GM11168 (cell line): ENCODE measurements around the gene CTNNAL1.
"Not testable (repeated sequence)": the region's sequence is repeated elsewhere in the genome, so short reads cannot be mapped to it uniquely, and the experiment has no call there.

ENCODE experiments used
- in situ Hi-C: fragments of 300-500 bp; cut with MboI; formaldehyde crosslinking; loops from one replicate; pipeline ENCODE4 v1.12.0; 2022; ENCODE audit warnings: low sequenced_read_pairs; ENCODE audit not compliant: unreplicated experiment

The CTNNAL1 gene

DNA sequence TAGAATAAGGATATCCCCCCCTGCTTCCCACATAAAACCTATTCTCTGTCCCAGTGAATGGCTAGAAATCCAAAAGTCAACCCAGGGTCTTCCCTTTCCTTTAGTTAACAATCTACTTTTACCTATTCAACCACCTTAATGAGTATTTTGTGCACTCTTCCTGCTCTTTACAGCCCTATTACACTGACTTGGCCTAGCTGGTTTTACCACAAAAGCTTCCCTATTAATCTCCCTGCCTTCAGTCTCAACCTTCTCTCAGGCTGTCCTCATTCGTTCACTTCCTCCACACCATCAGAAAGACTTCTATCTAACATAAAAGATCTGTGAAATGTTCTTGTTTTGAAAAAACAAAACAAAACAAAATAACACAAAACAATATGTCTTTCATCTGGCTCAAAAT is 16.2 kb downstream of the CTNNAL1 start:
- in situ Hi-C loops, result no loop called here

DNA sequence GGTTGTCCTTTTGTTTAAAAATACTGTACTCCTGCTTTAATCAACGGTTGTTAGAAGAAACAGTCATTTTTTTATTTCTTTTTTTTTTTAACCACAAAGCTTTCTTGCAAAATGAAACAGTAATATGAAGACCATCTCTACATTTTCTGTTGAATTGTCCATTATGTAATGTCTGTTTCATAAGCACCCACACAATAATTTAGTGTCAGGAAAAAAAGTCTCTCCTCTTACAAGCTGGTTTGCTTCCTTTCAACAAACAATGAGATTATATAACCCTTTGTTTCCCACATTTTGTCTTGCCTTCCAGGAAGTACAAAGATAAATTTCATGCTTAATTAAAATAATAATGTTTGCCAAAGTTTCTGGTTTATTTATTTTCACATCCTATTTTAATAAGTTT is 16.7 kb downstream of the CTNNAL1 start:
- in situ Hi-C loops, result no loop called here

DNA sequence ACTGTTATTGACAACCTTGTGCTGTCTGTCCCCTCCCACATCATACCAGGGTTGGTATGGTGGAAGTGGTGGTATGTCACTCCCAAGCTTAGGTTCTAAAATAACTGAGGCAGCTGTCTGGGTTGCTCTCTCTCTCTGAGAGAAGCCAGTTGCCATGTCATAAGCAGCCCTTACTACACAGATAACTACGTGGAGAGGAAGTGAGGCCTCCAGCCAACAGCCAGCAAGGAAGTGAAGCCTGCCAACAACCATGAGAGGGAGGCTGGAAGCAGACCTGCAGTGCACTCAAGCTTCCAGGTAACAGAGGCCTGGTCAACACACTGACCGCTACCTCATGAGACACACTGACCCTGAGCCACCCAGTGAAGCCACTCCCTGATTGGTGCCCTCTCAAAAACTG is 18.6 kb downstream of the CTNNAL1 start:
- in situ Hi-C loops, result no loop called here

DNA sequence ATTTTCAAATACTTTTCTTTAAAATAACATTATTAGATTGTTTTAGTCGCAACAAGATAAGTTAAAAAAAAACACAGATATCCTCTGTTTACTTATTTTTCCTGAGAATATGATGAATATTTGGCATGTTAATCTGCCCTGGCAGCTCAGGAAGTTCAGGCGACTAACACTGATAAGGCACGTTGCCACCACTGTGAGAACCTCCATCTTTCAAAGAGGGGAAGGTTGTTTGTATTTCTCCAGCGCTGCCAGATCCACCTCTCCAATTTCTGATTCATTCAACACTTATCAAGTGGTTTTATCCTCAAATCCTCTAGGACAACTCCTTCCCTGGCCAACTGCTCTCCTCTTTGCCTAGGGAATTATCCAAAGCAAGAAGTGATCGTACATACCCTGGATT is 21.8 kb downstream of the CTNNAL1 start:
- in situ Hi-C loops, result no loop called here

DNA sequence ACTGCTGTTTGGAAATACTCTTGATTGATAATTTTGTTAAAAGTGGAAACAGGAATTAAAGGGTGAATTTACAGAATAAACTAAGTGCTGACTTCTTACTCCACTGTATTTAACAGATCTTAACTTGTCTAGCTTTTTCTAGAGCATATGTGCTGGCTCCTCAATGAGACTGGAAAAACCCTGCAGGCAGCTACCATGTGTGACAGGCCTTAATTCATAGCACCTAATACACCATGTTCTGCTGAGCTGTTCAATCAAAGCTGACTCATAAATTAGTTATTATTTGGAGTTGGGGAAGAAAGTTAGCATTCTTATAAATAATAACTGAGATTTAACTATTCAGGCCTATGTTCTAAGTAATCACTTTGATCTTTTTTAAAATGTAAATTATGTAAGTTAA is 29.4 kb downstream of the CTNNAL1 start:
- in situ Hi-C loops, result no loop called here

DNA sequence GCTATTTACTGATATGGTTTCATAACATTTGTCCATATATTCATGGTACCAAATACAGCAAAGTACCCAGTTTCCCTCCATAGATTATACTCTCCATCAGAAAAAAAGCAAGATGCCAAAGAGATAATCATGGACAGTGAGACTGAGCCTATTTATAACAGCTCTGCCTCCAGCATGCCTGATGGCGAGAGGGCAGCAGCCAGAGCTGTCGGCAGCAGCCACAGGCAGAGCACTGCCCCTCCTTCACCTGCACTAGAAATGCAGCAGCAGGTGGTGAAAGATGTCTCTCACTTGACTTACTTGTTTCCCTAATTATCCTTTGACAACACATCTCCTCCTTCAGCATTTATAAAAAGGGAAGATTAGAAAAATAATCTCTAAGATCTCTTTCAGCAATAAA is 32.4 kb downstream of the CTNNAL1 start:
- in situ Hi-C loops, result no loop called here

DNA sequence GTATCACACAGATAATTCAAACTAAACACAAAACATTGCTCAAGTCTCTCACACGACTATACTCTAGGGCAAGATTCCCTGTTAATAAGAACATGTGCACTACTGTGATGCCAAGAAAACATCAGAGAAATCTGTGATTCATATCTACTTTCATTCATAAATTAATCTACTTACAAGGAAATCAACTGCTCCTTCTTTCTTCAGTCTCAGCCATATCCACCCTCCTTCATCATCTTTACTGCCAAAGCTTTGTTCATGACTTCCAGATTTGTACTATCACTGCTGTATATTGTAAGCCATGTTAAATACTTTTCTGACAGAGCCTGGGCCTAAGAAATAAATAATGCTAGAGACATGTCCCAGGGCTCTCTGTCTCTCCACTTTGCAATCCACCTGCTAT is 35.1 kb downstream of the CTNNAL1 start:
- in situ Hi-C loops, result no loop called here

DNA sequence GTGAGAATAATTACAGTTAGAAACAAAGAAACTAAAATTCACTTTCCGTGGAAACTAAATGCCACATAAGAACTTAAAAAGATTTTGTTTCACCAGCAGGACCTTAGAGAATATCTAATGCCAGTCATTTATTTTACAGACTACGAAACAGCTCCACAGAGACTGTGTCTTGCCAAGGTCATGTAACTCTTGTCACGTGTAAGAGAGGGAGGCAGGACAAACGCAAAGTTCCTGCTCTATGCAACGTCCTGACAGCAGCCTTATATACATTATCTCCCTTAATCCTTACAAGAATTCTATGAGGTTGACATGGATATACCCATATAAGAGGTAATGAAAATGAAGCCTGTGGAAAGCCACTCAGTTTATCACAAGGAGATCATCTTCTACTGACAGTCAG is 39.4 kb downstream of the CTNNAL1 start:
- in situ Hi-C loops, result no loop called here

DNA sequence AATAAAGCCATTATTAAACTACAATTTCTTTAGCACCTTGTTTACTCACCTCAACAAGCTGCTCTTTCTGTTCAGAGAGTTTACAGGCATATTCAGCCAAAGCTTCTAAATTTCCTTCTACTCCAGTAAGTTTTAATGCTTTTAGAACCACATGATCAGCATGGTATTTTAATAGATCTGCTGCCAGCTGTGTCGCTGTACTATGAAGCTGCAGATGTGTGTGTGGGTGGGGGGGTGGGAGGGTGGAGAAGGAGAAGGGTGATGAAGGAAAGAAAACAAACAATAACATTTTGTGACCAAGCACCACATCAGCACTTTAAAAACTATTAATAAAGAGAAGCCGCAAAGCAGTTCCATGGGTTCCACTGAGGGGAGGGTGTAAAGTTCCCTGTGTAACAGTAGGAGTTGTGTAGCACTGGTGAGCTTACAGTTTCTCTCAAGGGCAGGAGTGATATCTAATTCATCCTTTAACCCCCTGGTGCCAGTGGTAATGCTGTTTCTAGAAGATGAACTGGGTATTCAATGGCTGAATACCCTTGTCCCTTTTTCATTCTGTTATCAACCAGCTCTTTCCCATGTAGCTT is 40.6 kb downstream of the CTNNAL1 start:
- in situ Hi-C loops, result no loop called here

DNA sequence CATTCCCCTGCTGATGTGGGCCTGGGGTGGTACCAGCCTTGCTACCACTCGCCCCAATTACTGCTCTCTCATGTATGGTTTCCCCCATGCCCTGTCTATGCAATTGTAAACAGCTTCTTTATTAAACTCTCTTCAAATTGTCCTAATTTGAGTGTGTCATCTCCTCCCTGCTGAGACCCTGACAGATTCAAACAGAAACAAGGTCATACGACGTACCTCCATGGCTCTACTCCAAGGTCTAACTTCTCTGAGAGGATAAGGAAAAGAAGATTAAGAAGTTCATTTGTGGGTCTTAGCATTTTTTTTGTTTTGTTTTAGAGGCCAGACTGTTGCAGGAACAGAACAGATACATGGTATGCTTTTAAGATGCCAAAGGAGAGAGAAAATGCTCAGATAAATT is 41.1 kb downstream of the CTNNAL1 start:
- in situ Hi-C loops, result no loop called here

DNA sequence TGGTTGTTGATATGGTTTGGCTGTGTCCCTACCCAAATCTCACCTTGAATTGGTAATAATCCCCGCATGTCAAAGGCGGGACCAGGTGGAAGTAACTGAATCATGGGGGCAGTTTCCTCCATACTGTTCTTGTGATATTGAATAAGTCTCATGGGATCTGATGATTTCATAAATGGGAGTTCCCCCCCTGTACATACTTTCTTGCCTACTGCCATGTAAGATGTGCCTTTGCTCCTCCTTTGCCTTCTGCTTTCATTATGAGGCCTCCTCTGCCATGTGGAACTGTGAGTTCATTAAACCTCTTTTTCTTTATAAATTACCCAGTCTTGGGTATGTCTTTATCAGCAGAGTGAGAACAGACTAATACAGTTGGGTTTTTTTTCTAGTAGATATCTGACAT is 41.9 kb downstream of the CTNNAL1 start:
- in situ Hi-C loops, result not testable (repeated sequence)

DNA sequence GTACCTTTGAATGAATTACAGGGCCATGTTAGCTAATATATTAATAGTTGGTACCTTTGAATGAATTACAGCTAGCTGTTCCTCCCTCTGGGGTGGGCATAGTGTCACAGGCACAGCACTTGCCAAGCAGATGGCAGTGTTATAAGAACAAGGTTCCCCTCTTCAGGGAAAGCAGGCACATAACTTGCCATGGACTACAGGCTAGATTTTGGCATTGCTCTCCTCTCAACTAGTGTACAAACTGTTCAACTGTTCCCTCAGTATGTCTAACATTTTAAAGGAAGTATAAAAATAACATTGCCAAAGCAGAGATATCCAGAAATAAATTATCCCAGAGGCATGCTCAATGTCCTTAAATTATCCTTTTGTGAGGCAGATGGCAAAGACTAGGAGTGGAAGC is 45.4 kb downstream of the CTNNAL1 start:
- in situ Hi-C loops, result no loop called here

DNA sequence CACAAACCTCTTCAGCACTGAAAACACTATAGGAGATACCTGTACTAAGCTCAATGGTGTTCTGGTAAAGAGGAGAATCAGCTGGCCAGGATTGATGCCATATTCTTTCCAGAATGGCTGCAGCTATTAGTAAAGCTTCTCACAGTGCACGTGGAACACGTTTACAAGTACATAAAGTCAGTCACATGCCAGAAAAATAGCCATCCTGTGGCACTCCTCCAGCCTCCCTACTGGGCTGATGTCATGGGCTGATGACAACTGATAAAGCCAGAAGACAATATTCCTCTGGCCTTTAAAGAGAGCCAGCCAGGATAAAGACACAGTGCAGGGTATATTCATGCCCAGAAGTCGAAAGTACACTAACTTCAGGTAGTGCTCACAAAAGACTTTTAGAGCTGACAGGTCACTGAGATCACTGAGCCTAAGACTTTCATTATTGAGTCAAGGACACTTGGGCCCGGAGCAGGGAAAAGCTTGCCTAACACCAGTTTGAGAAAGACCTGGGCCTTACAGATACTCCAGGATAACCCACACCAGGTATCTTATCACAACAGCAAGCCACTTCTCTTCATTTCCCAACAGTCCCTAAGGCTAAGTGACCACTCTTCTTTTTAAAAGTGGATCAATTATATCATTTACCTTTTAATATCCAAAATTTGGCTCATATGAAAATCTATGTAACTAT is 49.7 kb downstream of the CTNNAL1 start:
- in situ Hi-C loops, result no loop called here

DNA sequence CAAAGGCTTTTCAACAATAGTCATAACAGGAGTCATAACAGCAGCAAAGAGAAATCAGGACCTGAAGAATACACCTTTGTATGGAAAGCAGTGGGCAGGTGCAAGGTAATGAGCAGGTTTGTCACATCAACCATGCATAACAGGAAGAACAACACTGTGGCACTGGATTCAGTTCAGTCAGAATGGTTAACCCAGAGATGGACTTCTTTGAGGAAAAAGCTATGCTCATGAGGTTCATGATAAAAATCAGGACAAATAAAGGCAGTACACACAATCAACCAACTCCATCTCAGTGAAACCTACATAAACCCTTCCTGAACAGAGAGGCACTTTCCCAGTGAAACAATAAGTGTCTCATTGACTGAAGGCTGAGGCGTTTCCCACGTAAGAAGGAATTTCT is 52.1 kb downstream of the CTNNAL1 start:
- in situ Hi-C loops, result no loop called here

DNA sequence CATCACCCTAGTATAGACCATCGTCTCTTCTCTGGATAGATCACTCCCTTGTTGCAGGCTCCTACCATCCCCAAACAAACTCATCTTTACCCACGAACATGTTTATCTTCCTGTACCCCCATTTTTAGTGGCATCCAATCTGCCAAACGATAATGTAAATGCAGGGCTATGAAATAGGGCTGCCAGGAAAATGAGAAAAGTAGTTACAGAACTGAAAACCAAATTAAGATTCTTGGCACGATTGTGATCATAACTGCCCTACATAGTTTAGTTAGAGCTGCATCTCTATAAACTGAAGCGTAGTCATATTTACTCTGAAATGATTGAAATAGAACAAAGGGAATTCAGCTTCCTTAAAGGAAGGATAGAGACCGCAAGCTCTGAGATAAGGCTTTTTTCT is 53.0 kb downstream of the CTNNAL1 start:
- in situ Hi-C loops, result no loop called here

DNA sequence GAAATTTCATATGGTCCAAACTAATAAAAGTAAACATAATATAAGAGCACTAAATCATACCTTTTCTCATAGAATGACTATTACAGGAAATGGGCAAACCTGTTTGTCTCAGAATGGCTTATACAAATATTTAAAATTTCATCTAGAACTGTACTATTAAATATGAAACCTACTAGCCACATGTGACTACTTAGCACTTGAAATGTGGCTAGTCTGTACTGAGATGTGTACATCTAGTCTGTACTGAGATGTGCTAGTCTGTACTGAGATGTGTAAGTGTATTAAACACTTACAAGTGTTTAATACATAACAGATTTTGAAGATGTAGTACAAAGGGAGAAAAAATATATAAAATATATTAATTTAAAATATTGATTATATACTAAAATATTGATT is 56.7 kb downstream of the CTNNAL1 start:
- in situ Hi-C loops, result loop anchor here (10.0 kb wide), 1 partner anchor 582 kb away; no protein-coding TSS in a partner anchor

DNA sequence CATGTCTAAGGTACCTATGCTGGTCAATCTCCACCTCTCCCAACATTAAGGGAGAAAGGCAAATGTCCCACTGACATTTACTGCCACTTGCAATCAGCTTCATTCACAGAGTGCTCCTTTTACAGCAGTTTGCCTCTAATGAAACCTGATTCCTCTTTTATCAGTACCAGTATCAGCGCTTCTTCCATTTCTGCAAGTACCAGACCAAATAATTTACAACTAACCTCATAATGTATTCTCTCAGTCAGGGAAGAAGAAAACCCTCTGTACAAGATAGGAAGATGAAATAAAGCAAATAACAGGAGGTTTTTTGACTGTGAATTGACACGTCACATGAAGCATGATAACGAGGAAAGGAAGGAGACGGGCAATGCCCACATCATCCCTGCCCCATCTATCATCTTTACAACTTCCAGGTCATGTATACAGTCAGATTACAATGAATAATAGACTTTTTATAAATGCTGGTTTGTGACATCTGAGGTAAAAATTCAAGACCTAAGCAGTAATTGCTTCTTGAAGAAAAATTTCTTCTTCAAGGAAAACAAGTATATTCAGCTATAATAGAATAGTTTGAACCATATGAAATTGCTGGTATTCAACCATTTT is 57.2 kb downstream of the CTNNAL1 start:
- in situ Hi-C loops, result loop anchor here (10.0 kb wide), 1 partner anchor 581 kb away; no protein-coding TSS in a partner anchor

DNA sequence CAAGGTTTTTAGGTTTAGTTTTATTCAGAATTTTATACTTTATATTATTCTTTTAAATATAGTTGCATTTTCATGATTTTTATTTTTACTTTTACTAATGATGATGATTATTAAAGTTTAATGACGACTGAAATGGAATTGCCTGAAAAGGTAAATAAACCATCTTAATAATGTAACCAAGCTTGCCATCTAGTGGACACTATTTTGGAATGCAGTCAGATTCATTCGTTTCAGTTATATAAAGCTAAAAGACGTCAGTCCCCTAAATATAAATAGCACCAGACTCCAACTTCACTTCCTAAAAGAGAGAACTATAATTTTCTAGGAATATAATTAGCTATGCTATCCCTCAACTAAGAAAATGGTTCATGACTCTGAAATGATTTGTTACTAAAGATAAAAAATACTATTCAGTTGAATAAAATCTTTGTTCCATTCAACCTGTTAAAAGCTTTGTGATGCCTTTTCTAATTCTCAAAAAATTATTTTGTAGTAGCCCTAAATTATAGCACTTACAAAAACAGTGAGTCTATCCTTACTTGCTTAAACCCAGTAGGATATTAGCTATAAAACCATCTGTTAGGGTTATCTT is 59.2 kb downstream of the CTNNAL1 start:
- in situ Hi-C loops, result loop anchor here (10.0 kb wide), 1 partner anchor 579 kb away; no protein-coding TSS in a partner anchor

DNA sequence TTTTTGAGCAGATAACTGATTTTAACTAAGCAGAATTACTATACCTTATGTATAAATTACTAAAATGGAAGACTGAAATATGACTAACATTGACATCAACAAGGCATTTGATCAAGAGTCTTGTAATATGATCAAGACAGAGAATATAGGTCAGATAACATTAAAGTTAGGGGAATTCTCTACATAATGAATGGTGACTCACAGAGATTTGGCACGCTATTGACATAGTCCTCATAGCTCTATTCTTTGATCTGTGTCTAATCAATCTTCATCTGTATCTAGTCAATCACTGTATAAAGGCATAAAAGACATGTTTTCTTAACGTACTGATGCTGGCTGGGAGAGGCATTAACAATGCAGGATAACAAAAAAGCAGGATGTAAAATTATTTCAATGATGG is 61.7 kb downstream of the CTNNAL1 start:
- in situ Hi-C loops, result loop anchor here (10.0 kb wide), 1 partner anchor 577 kb away; no protein-coding TSS in a partner anchor

DNA sequence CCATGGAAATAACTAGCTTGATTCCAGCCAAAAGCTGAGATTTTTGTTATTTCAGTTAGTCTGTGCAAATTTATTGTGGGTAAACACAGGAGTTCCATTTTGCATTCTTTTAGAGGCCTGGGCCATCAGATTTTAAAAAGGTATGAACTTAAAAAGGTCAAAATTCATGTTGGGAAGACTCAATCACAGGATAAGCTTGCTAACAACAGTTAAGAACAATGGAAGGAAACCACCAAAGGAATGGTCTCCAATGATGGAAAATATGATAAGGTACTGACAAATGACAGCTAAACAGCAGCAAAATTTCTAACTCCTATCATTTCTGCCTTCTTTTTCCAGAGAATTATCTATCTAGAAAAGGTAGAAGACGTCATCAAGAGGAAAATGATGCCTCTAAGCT is 63.1 kb downstream of the CTNNAL1 start:
- in situ Hi-C loops, result loop anchor here (10.0 kb wide), 1 partner anchor 575 kb away; no protein-coding TSS in a partner anchor

DNA sequence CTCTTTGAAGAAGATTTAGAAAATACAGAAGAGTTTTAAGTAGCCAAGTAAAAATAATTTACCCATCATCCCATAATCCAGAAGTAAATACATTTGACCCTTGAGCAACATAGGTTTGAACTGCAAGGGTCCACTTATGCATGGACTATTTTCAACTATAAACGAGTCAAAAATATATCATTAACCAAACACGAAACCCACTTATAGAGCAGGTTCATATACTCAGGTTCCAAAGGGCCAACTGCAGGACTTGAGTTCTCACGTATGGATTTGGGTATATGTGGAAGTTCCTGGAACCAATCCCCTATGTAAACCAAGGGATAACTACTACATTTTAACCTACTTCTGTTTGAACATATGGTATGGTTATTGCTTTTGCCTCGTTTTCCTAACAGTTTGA is 73.3 kb downstream of the CTNNAL1 start:
- in situ Hi-C loops, result no loop called here
